ENCODE data around the gene WRAP73. TPM values are rescaled to one million over a fixed set of nuclear protein-coding genes. Genes with fewer than 3 reads are reported as not detected.

Gene WRAP73
- total RNA-seq, 1 experiment from 2014 or later: 57.2 TPM

- intact Hi-C loops (cut with micrococcal nuclease): no loop called here
- no TSS peak for BruUV-seq (replicated peaks)
Observed at GRCh38 chr1:3628445-3628844, 21.5 kb downstream of the WRAP73 start.

GRCh38 chr1:3627515-3628253 lies 22.2 kb downstream of the WRAP73 start:
- no peaks in the 10 kb centered on the region for H3K9me3 ChIP-seq (ENCODE audit: low read length)
- DNase-seq (no peak), ATAC-seq (no peak)
- ChIA-PET CTCF (no interaction called here), POLR2A (ENCODE audit: unreplicated experiment) (no interaction called here)
- H3K4me1 ChIP-seq (ENCODE audit: insufficient read depth, low read length): peaks cover 17% of the 10 kb centered on the region
- H3K79me2 ChIP-seq (ENCODE audit: low read length): peaks cover 9% of the 10 kb centered on the region; the same call in 1 of the 2 replicates
- no TSS peak for BruUV-seq (replicated peaks)
- no peak for TF ChIP-seq EZH2phosphoT487 (IDR thresholded peaks at IDR 0.05; ENCODE audit: borderline replicate concordance, low read length)
- TF ChIP-seq EZH2 (IDR thresholded peaks at IDR 0.05; ENCODE audit: low read length, unreplicated experiment): no peak
- TF ChIP-seq CTCF (conservative IDR thresholded peaks at IDR 0.05; ENCODE audit: low read depth, low read length): no peak
- no peak overlapping the region for H3K4me2 ChIP-seq (ENCODE audit: low read length)
- no peak overlapping the region for H2AFZ ChIP-seq (ENCODE audit: low read length)
- H3F3A ChIP-seq (ENCODE audit: low read length, unreplicated experiment): no peaks in the 10 kb centered on the region
- no peaks in the 10 kb centered on the region for H3K27me3 ChIP-seq (ENCODE audit: low read length)
- H3K9me2 ChIP-seq (replicated peaks; ENCODE audit: low read length): no peaks in the 10 kb centered on the region
- H3K4me3 ChIP-seq (ENCODE audit: low read length): no peak overlapping the region
- H3K9ac ChIP-seq (ENCODE audit: low read length): no peak overlapping the region
- H3K27ac ChIP-seq (ENCODE audit: low read length): no peak overlapping the region
- peaks cover 31% of the 10 kb centered on the region; the same call in 1 of the 2 replicates for H3K36me3 ChIP-seq (ENCODE audit: low read depth, low read length)
- intact Hi-C loops (cut with micrococcal nuclease): no loop called here
- no peaks in the 10 kb centered on the region for H4K20me1 ChIP-seq (ENCODE audit: low read length)

More at GRCh38 chr1:3628445-3628844, 21.5 kb downstream of the WRAP73 start:
- ATAC-seq (no peak), DNase-seq (no peak)
- Histone ChIP-seq H4K20me1 (ENCODE audit: low read length) (no peaks in the 10 kb centered on the region), H3F3A (ENCODE audit: low read length, unreplicated experiment) (no peaks in the 10 kb centered on the region), H3K4me1 (ENCODE audit: insufficient read depth, low read length) (peaks cover 12% of the 10 kb centered on the region), H3K9me3 (ENCODE audit: low read length) (no peaks in the 10 kb centered on the region), H3K9ac (ENCODE audit: low read length) (no peak overlapping the region), H3K27ac (ENCODE audit: low read length) (no peak overlapping the region), H3K36me3 (ENCODE audit: low read depth, low read length) (peaks cover 34% of the 10 kb centered on the region; the same call in 1 of the 2 replicates), H3K79me2 (ENCODE audit: low read length) (peaks cover 9% of the 10 kb centered on the region; the same call in 1 of the 2 replicates), H3K9me2 (replicated peaks; ENCODE audit: low read length) (no peaks in the 10 kb centered on the region), H2AFZ (ENCODE audit: low read length) (no peak overlapping the region), H3K4me3 (ENCODE audit: low read length) (no peak overlapping the region), H3K27me3 (ENCODE audit: low read length) (no peaks in the 10 kb centered on the region), H3K4me2 (ENCODE audit: low read length) (no peak overlapping the region)
- no peak for TF ChIP-seq EZH2phosphoT487 (IDR thresholded peaks at IDR 0.05; ENCODE audit: borderline replicate concordance, low read length)
- TF ChIP-seq EZH2 (IDR thresholded peaks at IDR 0.05; ENCODE audit: low read length, unreplicated experiment): no peak
- TF ChIP-seq CTCF (conservative IDR thresholded peaks at IDR 0.05; ENCODE audit: low read depth, low read length): no peak
- POLR2A ChIA-PET (ENCODE audit: unreplicated experiment): interaction anchor here (0.5 kb wide), 1 partner anchor 144 kb away, joined by 3 read pairs; no protein-coding TSS in a partner anchor
- CTCF ChIA-PET: no interaction called here

GRCh38 chr1:3626025-3626424 lies 23.9 kb downstream of the WRAP73 start:
- POLR2A ChIA-PET (ENCODE audit: unreplicated experiment): no interaction called here
- Histone ChIP-seq H3K9ac (ENCODE audit: low read length) (peak overlapping the region; percentile 59; the same call in 1 of the 2 replicates), H3K9me3 (ENCODE audit: low read length) (no peaks in the 10 kb centered on the region), H4K20me1 (ENCODE audit: low read length) (no peaks in the 10 kb centered on the region), H3K4me3 (ENCODE audit: low read length) (peak overlapping the region; percentile 91), H3K79me2 (ENCODE audit: low read length) (peaks cover 9% of the 10 kb centered on the region; the same call in 1 of the 2 replicates), H3K27me3 (ENCODE audit: low read length) (no peaks in the 10 kb centered on the region), H3K4me1 (ENCODE audit: insufficient read depth, low read length) (peaks cover 17% of the 10 kb centered on the region), H3K9me2 (replicated peaks; ENCODE audit: low read length) (no peaks in the 10 kb centered on the region), H2AFZ (ENCODE audit: low read length) (peak overlapping the region; percentile 75), H3F3A (ENCODE audit: low read length, unreplicated experiment) (no peaks in the 10 kb centered on the region), H3K4me2 (ENCODE audit: low read length) (peak overlapping the region; percentile 96), H3K36me3 (ENCODE audit: low read depth, low read length) (peaks cover 31% of the 10 kb centered on the region; the same call in 1 of the 2 replicates), H3K27ac (ENCODE audit: low read length) (no peak overlapping the region)
- TF ChIP-seq EZH2 (IDR thresholded peaks at IDR 0.05; ENCODE audit: low read length, unreplicated experiment) (no peak), EZH2phosphoT487 (IDR thresholded peaks at IDR 0.05; ENCODE audit: borderline replicate concordance, low read length) (no peak), CTCF (conservative IDR thresholded peaks at IDR 0.05; ENCODE audit: low read depth, low read length) (no peak)
- intact Hi-C loops (cut with micrococcal nuclease): no loop called here
- ATAC-seq: no peak
- DNase-seq: no peak
- CTCF ChIA-PET: no interaction called here
- BruUV-seq (replicated peaks): TSS peak; percentile 27

Measured in PC-3 (cell line).